GM21390 (cell line): Measurements from ENCODE around the gene C1QTNF5.
"Not testable (repeated sequence)": the region's sequence is repeated elsewhere in the genome, so short reads cannot be mapped to it uniquely, and the experiment has no call there.

Source experiments
- ATAC-seq: cut with Tn5 transposase; IDR thresholded peaks from one replicate; pipeline ENCODE4 v1.9.1; 2021; ENCODE audit not compliant: unreplicated experiment

The C1QTNF5 gene, protein sequence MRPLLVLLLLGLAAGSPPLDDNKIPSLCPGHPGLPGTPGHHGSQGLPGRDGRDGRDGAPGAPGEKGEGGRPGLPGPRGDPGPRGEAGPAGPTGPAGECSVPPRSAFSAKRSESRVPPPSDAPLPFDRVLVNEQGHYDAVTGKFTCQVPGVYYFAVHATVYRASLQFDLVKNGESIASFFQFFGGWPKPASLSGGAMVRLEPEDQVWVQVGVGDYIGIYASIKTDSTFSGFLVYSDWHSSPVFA

DNA sequence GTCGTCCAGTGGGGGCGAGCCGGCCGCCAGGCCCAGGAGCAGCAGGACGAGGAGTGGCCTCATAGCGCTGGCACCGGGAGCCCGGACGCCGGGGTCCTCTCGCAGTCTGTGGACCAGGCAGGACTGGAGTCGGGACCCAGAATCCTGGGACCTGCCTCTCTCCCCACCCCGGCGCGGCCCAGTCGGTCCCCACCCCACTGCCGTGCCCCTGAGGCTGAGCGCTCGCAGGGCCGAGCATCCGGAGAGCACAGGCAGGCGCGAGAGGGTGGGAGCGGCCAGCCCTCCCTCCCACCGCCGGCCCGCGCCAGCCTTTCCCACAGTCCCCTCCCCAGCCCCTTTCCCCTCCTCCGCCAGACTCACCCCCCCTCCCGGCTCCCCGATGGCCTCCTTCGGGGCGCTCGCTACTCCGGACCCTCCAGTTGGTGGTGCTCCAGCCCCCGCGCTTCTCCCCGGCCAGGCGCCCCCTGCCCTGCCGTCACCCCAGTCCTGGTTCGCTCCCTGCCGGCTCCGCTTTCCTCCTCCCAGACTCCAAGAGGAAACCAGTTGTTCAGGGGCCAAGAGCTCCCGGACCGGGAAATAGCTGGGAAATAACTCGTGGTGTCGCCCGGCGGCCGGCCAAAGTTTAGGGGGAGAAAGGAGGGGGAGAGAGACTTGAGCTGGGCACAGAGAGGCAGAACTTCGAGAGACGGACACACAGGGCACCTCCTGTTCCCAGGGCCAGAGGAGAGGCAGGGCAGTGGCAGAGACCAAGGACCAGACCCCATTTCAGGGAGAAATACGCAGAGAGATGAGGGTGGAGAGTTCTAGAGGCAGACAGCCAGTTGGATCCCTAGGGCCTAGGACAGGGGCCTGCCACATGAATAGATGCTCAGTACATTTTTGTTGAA, at the start of gene C1QTNF5:
Gene C1QTNF5 (minus strand): TSS at position 549 of the 887 bp plus-strand sequence. CDS start 486 bp downstream, at position 63.
- ATAC-seq: no peak

DNA sequence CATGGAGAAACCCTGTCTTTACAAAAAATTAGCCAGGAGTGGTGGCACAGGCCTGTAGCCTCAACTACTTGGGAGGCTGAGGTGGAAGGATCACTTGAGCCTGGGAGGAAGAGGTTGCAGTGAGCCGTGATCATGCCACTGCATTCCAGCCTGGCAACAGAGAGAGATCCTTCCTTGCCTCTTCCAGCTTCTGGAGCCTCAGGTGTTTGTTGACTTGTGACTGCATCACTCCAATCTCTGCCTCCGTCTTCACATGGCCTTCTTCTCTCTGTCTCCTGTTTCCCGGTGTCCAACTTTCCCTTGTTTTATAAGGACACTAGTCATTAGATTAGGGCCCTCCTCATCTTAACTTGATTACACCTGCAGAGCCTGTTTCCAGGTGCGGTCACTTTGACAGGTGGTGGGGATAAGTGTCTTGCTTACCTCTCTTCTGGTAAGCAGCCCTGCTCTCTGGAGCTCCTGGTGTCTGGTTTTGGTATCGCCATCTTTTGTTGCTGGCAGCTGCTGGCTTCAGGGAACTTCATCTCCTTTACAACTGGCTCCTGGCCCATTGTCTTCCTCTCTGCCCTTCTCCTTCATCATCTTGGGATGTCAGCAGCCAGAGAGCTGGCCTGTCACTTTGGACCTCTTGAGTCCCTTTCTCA, 49.0 kb upstream of the C1QTNF5 start:
- no peak for ATAC-seq

DNA sequence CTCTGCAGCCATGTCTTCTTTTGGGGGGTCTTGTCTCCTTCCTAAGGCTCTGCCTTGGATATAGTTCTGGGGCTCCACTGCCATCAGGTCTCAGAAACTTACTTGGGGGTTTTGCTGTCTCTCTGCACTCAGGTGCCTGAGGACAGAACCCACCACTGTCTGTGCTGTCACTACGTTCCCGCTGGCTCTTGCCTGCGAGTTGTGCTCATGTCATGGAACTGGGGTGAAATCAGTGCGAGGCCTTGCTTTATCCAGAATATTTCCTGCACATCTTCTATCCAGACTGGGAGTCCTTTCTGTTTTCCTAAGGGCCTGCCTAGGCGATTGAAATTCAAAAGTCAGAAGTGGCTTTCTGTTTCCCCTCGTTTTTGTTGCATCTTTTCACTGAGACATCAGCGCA, 47.4 kb upstream of the C1QTNF5 start:
- no peak for ATAC-seq

DNA sequence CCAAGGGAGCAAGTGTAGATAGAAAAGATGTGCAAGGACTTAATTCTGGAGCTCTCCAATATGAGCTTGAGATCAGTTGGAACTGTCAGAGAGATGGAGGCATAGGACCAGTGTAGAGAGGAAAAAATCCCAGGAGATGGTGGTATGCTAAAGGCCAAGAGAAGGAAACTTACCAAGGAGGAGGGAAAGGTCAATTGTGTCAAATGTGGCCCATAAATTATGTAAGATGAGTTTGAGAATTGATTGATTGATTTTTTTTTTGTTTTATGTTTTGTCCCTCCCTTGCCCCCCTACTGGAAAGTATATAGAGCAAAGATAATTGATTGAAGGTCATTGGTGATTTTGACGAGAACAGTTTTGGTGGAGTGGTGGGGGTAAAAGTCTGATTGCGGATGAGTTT, 43.6 kb upstream of the C1QTNF5 start:
- no peak for ATAC-seq

DNA sequence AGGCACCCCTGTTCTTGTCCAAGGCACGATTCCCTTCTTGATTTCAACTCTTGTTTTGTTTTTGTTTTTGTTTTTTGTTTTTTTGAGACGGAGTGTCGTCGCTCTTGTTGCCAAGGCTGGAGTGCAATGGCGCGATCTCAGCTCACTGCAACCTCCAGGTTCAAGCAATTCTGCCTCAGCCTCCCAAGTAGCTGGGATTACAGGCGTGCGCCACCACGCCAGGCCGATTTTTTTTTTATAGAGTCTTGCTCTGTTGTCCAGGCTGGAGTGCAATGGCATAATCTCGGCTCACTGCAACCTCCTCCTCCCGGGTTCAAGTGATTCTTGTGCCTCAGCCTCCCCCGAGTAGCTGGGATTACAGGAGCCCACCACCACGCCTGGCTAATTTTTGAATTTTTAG, 41.8 kb upstream of the C1QTNF5 start:
- ATAC-seq: not testable (repeated sequence)

DNA sequence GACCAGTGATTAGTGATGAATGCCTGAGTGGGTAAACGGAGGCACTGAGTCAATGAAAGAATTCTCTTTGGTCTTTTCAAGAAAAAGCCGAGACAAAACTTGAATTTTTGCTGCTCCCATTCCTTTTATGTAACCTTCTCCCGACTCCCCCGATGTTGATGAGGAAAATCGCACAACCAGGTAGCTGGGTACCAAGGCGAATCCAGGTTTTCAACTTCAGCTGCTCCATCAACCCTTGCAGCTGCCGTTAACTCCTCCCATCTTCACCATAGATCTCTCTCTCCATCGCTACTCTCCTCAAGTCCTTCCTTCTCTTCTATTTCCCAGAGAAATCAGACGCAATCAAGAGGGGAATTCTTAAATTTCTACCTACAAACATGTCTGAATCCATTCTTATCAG, 41.4 kb upstream of the C1QTNF5 start:
- no peak for ATAC-seq

DNA sequence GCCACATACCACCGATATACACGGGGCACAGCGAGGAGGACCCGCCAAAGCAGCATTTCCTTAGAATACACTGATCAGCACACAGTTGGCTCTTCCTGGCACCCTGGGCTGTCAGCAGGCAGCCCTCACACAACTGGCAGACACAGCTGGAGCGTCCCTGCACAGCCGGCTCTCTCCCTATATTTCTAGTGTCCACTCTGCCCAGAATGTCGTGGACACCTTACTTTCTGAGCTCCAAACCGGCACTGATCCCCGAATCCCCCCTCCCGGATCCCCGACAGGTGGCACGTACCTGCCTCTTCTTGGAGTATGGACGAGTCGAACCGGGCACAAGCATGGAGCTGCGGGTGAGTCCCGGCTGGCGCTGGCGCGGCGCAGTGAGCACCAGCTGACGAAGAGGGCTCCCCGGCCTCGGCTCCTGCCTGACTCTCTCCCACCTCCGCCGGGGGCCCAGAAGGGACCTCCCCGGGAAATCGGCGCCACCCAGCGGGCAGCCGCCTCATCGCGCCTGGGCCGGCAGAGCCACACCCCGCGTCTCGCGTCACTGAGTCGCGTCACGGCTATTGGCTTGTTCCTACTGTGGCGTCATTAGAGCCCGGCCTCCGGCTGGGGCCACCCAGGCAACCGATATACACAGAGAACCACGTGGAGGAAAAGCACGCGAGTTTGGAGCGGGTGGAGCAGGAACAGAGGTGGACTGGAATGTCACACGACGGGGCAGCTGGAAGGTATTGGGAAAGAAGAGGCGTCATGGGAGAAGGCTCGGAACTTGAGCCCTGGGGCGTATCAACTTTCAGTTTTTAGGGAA, 40.7 kb upstream of the C1QTNF5 start, which contains the start of gene USP2:
Gene USP2 (minus strand): TSS at position 510 of the 808 bp plus-strand sequence. CDS start 8,210 bp downstream, outside the sequence.
- peak; percentile 99 for ATAC-seq

DNA sequence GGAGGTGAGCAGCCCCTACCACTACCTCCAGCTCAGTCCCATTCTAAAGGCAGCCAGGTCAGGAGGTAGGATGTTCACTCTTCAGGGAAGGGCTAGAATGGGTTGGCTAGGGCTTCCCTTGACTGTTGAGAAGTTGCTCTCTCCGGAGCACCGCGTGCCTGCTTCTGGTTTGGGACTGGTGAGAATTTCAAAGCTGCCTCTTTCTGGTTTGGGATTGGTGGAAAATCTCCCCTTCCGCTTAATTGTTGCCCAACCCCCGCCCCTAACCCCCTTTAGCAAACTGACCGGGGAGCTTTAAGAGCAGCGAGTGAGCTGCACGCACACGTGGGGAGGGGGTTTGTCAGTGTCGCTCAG, 40.1 kb upstream of the C1QTNF5 start:
- no peak for ATAC-seq

DNA sequence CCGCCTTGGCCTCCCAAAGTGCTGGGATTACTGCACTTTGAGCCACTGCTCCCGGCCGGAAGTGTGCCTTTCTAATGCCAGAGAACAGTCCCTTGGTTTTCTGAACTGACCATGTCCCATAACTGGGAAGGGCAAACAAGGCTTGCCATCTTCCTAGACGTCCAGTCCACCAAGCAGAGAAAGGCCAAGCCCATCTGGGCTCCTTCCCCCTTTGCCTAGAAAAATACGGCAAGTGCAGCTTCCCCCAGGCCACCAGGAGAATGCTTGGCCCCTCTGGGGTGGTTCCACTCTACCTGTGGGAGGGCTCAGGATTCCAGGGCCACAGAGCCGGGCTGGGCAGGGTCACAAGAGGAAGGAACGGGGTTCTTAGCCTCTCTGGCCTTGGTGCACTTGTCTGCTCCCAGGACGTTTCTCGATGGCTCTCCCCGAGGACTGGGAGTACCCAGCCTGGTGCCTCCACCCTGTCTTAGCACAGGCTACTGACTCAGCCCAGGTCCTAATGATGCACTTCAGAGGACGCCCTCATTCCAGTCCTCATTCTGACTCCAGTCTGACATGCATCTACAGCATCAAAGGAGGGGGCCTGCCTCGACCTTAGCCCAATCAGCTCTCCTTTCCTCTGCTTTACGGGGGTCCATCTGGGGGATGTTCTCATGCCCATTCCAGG, 39.6 kb upstream of the C1QTNF5 start:
- ATAC-seq: no peak

DNA sequence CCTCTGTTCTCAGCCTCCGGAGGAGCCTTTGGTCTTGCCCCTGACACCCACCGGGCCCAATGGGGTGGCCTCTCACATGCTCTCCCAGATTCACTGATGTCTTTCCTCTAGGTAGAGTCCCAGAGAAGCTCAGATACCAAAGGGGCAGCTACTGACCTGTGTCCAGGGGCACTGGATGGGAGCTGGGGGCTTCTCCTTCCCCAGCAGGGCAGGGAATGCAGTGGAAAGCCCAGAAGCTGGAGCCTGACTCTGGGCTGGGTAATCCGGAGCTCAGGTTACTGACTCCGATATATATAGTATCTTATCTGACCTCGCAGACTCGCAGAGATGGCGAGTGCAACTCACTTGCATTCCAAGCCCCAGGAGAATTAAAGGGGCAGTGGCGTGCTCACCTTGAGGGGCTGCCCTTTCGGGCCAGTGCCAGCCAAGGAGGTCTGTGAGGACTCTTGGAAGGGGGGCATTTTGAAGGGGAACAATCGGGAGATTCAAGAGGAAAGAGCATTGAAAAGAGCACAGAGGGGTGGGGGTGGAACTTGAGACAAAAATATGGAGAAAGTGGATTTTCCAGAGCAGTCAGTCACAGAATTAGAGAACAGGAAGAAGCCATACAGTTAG, 38.3 kb upstream of the C1QTNF5 start:
- ATAC-seq: no peak

DNA sequence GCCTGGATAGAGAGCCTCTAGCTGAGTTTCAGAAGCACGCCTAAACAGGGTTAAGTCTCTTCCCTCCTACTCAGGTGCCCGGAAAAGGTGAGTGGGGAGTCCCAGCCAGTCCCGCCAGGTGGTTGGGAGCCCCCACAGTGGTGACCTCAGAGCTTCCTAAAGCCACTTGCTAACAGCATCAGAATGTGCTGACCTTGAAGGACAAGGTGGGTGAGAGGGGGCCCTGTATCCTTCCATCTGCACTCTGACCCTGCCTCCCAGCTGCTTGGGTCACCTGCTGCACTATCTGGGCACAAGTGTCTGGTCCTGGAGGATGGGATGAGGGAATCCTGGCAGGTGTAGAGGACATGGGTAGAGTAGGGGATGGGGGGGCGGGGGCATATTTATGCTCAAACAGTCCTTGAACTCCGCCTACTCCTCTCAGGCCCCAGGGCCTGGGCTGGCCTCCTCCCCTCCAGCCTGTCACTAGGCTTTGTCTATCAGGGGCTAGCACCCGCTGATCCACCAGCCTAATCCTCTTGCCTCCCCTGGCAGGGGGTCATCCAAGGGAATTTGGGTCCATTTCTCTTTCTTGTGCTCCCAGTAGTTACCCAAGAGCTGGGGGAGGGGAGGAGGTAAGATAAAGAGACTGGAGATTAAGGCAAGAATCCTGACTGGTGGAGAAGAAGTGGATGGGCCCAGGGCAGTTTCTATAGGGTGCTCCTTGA, 37.4 kb upstream of the C1QTNF5 start:
- ATAC-seq: no peak

DNA sequence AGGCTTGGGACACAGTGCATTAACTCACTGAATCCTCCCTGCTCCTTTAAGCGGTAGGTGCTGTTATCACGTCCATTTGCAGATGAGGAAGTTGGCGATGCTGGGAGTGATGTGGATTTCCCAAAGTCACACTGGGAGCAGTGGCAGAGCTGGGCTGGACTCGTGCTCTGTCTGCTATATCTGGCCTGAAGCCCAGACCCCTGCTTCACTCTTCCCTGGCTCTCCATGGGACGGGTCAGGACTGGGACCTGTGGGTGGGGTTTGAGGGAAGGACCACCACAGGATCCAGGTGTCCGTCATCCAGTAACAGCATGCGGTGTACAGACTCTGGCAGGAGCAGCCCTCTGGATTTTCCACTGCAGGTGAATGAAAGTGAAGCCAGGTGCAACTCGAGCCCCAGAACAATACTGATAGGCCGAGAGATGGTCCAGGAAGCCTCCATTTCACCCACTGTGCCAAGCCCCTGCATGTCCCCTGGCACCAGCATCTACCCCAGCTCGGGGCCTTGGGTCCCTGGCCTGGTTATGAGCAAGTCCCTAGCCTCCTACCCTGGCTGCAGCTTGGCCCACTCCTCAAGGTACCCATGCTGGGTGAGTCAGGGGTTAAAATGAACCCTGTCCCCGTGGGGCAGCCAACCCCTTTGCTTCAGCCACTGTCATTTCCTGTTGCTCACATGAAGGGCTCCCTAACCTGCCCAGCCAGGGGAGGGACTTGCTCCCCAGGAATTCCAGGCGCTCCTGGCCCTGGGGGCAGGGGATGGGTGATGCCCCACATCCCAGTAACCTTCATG, 36.6 kb upstream of the C1QTNF5 start:
- ATAC-seq: no peak

DNA sequence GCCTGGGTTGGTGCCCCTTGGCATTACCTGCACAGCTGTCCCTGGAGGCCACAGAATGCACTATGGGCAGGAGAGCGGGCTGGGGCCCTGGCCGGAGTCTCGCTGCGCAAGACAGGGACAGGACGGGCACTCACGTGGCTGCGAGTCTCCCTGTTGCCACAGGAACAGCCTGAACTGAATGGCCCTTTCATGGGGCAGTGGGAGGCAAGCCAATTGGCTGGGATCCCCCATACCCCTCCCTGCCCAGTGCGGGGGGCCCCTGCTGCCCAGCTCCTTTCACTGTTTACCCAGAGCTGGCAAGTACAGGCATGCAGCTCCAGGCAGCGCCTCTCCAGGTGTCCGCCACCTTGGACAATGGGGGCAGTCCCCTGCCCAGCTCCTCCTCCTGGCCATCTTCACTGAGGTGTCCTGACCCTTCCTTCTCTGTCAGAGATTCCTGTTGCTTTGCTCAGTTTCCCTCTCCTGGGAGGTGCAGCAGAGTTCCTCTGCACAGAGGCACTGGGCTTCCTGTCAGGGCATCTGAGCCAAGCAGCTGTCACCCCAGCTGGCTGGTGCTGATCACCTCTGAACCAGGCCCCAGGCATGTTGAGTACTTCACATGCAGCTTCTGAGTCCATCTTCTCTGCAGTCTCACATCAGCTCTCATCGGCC, 35.6 kb upstream of the C1QTNF5 start:
- ATAC-seq: no peak

DNA sequence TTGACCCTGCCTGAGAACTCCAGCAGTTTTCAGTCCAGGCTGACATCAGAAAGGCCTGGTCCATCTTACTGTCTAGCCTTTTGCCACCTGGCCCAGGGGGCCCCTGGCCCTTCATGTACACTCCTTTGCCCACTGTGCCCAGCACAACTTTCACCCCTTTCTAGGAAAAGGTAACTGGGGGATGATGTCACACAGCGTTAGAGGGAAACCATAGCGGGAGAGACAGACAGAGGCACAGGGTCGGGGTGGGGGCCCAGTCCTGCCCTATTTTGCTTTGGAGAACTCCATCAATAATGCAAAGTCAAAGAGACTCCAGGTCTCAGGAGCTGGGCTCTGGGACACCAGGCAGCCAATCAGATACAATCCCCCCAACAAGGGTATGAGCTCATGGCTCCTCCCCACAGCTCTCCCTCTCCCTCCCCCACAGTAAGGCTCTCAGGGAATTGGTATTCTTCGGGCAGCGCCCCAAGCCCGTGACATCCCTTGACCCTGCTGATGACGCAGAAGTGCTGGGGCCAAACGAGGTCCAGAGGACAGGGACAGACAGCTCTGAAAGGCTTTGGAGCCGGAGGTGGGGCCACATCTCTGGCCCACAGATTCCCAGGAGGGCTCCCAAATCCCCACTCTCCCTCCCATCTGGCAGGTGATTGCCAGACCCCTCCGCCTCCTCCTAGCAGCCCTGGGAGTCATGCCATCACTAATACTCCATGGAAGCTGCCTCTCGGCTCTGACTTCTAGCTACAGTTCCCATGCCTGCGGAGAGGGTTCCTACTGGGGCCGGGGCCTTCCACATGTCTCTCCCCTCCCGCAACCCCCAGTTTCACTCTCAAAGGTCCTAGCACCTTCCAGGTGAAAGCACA, 34.9 kb upstream of the C1QTNF5 start:
- ATAC-seq: no peak

DNA sequence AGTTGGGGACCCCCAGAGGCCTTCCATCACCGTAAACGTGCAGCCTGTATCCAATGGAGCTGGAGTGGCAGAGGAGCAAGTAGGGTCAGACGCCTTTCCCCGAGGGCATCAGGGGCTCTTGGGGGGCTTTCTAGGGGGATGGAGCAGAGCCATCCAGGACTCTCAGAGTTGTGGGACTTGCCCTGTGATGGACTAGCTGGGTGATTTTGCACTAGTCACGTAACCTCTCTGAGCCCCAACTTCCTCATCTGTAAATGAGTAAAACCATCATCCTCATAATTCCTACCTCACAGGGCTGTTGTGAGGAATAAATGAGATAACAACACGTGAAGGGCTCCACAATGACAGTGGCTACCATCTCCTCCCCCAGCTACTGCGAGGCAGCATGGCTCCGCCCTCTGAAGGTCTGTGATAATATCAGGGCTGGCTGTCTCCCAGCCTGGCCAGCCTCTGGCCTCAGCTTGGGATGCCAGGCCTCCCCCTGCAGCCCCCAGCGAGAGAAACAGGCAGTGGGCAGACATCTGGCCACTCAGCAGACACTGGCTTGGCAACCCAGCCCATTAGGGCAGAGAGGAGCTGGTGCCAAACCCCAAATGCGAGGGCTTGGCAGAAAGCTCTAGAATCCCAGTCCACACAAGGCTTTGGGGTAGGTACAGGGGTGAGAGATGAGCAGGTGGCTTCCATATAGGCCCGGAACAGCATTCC, 34.1 kb upstream of the C1QTNF5 start:
- no peak for ATAC-seq

DNA sequence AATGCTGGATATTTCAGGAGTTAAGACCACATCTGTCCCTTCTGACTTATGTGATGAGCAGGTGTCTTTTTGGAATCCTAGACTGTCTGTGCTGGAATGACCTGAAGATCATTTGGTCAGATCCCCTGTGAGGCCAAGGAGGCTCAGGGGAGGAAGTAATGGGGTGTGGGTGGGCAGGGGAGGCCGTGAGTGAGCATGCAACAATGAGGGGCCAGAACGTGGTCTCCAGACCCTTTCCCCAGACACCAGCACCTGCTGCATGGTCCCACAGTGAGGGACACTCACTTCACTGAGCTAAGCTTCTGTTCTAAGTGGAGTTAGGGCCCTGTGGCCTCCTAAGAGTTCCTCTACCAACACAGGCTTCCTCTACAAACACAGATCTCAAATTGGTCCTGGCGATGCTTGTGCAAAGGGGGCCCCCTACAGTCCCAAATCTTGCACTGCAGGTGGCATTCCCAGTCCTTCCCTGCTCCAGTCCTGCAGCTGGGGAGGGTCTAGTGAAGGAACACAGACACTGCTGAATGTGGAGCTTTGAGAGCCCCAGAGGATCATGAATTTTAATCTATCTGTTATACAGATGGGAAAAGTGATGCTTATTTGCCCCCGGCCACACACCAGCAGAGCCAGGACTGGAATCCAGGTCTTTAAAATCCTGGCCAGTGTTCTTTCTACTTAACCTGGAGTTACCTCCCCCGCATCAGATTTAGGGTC, 33.4 kb upstream of the C1QTNF5 start:
- ATAC-seq: no peak
